Liver (tissue), 9 donors: ENCODE measurements around the gene RBM22. TPM values are rescaled to one million over a fixed set of nuclear protein-coding genes. Genes with fewer than 3 reads are reported as not detected.

Source experiments
- DNase-seq: peaks from one replicate; pipeline ENCODE4 v3.0.0-alpha.2; 2017; ENCODE audit warnings: low spot score
- H3K27ac ChIP-seq, 2 donors: one replicate each; pipeline ENCODE4 v1.7.0; 2013; ENCODE audit warnings: inconsistent platforms in 2 of 2, low read length in 2 of 2, control low read depth in 1 of 2, low read depth in 1 of 2, mild to moderate bottlenecking in 1 of 2
- H3K27me3 ChIP-seq, 4 donors: one replicate each; pipeline versions ENCODE4 v1.6.1 to v1.7.0; 2013; ENCODE audit warnings: low read length in 3 of 4, inconsistent platforms in 1 of 4, mild to moderate bottlenecking in 1 of 4, moderate library complexity in 1 of 4; ENCODE audit not compliant: control insufficient read depth in 4 of 4, insufficient read depth in 4 of 4
- H3K36me3 ChIP-seq, 4 donors: one replicate each; pipeline versions ENCODE4 v1.6.1 to v1.7.0; 2013; ENCODE audit warnings: low read length in 3 of 4, mild to moderate bottlenecking in 3 of 4, low read depth in 1 of 4, moderate library complexity in 1 of 4; ENCODE audit not compliant: control insufficient read depth in 4 of 4, insufficient read depth in 3 of 4
- H3K4me1 ChIP-seq, 4 donors: one replicate each; pipeline versions ENCODE4 v1.6.1 to v1.7.0; 2013; ENCODE audit warnings: low read length in 3 of 4, mild to moderate bottlenecking in 3 of 4, moderate library complexity in 1 of 4; ENCODE audit not compliant: control insufficient read depth in 4 of 4, insufficient read depth in 4 of 4
- H3K4me3 ChIP-seq, 3 donors: one replicate each; pipeline versions ENCODE4 v1.6.1 to v1.7.0; 2013; ENCODE audit warnings: low read length in 3 of 3, control low read depth in 1 of 3, low read depth in 1 of 3, mild to moderate bottlenecking in 1 of 3
- H3K9ac ChIP-seq, 2 donors: one replicate each; pipeline ENCODE4 v1.7.0; 2013; ENCODE audit warnings: low read length in 2 of 2, mild to moderate bottlenecking in 2 of 2, moderate library complexity in 2 of 2, control low read depth in 1 of 2, low read depth in 1 of 2
- H3K9me3 ChIP-seq, 4 donors: one replicate each; pipeline versions ENCODE4 v1.6.1 to v1.7.0; 2013; ENCODE audit warnings: low read length in 3 of 4; ENCODE audit not compliant: control insufficient read depth in 4 of 4
- ATF3 ChIP-seq: IDR thresholded peaks from 2 replicates; pipeline ENCODE4 v1.6.1; 2016; ENCODE audit warnings: antibody characterized with exemption
- CTCF ChIP-seq: fragments of 150-350 bp; IDR thresholded peaks from 2 replicates; pipeline ENCODE4 v1.5.1; 2017; ENCODE audit warnings: improper control_type of control experiment, low read depth, low read length; ENCODE audit not compliant: missing input control
- EGR1 ChIP-seq, 2 donors: IDR thresholded peaks; 2 replicates each; pipeline ENCODE4 v1.6.1; 2016 to 2018; ENCODE audit warnings: antibody characterized with exemption in 2 of 2, low read depth in 2 of 2
- FOXA1 ChIP-seq: IDR thresholded peaks from 2 replicates; pipeline ENCODE4 v1.6.1; 2016; ENCODE audit warnings: antibody characterized with exemption
- FOXA2 ChIP-seq: IDR thresholded peaks from 2 replicates; pipeline ENCODE4 v1.6.1; 2016; ENCODE audit warnings: antibody characterized with exemption
- GABPA ChIP-seq, 2 donors: IDR thresholded peaks in 1 of 2; conservative IDR thresholded peaks in 1 of 2; 2 replicates each; pipeline ENCODE4 v1.6.1; 2016; ENCODE audit warnings: antibody characterized with exemption in 2 of 2, mild to moderate bottlenecking in 1 of 2, moderate library complexity in 1 of 2
- HNF4A ChIP-seq, 2 donors: conservative IDR thresholded peaks; 2 replicates each; pipeline ENCODE4 v1.6.1; 2016; ENCODE audit warnings: antibody characterized with exemption in 2 of 2, mild to moderate bottlenecking in 2 of 2
- HNF4G ChIP-seq: IDR thresholded peaks from 2 replicates; pipeline ENCODE4 v1.6.1; 2016; ENCODE audit warnings: antibody characterized with exemption
- JUND ChIP-seq, 2 donors: IDR thresholded peaks; 2 replicates each; pipeline ENCODE4 v1.6.1; 2016; ENCODE audit warnings: antibody characterized with exemption in 2 of 2
- MAX ChIP-seq: IDR thresholded peaks from 2 replicates; pipeline ENCODE4 v1.6.1; 2016; ENCODE audit warnings: antibody characterized with exemption
- NR2F2 ChIP-seq: IDR thresholded peaks from 2 replicates; pipeline ENCODE4 v1.6.1; 2016; ENCODE audit warnings: antibody characterized with exemption
- RAD21 ChIP-seq, 2 donors: IDR thresholded peaks; 2 replicates each; pipeline ENCODE4 v1.6.1; 2016; ENCODE audit warnings: antibody characterized with exemption in 2 of 2, mild to moderate bottlenecking in 2 of 2
- REST ChIP-seq: IDR thresholded peaks from 2 replicates; pipeline ENCODE4 v1.6.1; 2016; ENCODE audit warnings: antibody characterized with exemption, mild to moderate bottlenecking
- RXRA ChIP-seq, 2 donors: IDR thresholded peaks; 2 replicates each; pipeline ENCODE4 v1.6.1; 2017 to 2018; ENCODE audit warnings: antibody characterized with exemption in 2 of 2, mild to moderate bottlenecking in 1 of 2
- SP1 ChIP-seq: IDR thresholded peaks from 2 replicates; pipeline ENCODE4 v1.6.1; 2018; ENCODE audit warnings: antibody characterized with exemption, mild to moderate bottlenecking
- TAF1 ChIP-seq: conservative IDR thresholded peaks from 2 replicates; pipeline ENCODE4 v1.6.1; 2016; ENCODE audit warnings: antibody characterized with exemption, mild to moderate bottlenecking
- YY1 ChIP-seq: IDR thresholded peaks from 2 replicates; pipeline ENCODE4 v1.6.1; 2016; ENCODE audit warnings: antibody characterized with exemption, mild to moderate bottlenecking
- ZBTB33 ChIP-seq: IDR thresholded peaks from 2 replicates; pipeline ENCODE4 v1.6.1; 2016; ENCODE audit warnings: antibody characterized with exemption
- WGBS: extraction: QIAGEN DNeasy Blood & Tissue Kit; methylation state at CpG from one replicate; pipeline ENCODE4 v1.1.7; 2013; 5-methylcytosine and 5-hydroxymethylcytosine counted together
- polyA plus RNA-seq, 2 donors: library from polyadenylated mRNA; stranded (reverse) in 1 of 2; unstranded in 1 of 2; fragments of 200-250 nt in 1 of 2; fragments of >200 nt in 1 of 2; fragmentation: Nextera tagmentation in 1 of 2; extraction: Ambion mirVana in 1 of 2; gene quantifications; one replicate each; pipeline versions ENCODE4 v1.2.1 to v1.2.3, GENCODE V29; 2013 to 2015
- total RNA-seq, 2 donors: library from RNA; depleted of rRNA; stranded (reverse); fragments of >200 nt; gene quantifications; one replicate each; pipeline ENCODE4 v1.2.3, GENCODE V29; 2014
- donor health status: healthy.
- donor health status: healthy.
- donor health status: healthy.
- donor health status: healthy.
- donor health status: healthy.

Gene RBM22
- total and polyA plus RNA-seq, 4 donors = 10.7 to 19.7 (median 12.3) TPM

- WGBS = 78% methylated on average over 4 of the region's 4 CpGs
- H3K27ac ChIP-seq = peak overlapping the region in 1 of 2 donors; percentile 37
- no peak overlapping the region for H3K4me3 ChIP-seq
- no peak for DNase-seq
- H3K9me3 ChIP-seq = no peaks in the 10 kb centered on the region
- no peaks in the 10 kb centered on the region for H3K27me3 ChIP-seq
- H3K9ac ChIP-seq = no peak overlapping the region
- peaks cover 0 to 3% (median 0%) of the 10 kb centered on the region in 4 donors for H3K36me3 ChIP-seq
- H3K4me1 ChIP-seq = peaks cover 13 to 23% (median 21%) of the 10 kb centered on the region in 4 donors
- TF ChIP-seq RXRA (IDR thresholded peaks at IDR 0.05) (peak; percentile 27 to 36), FOXA2 (no peak), JUND (IDR thresholded peaks at IDR 0.05) (no peak), SP1 (peak; percentile 8), REST (no peak), GABPA (IDR thresholded peaks at IDR 0.05 in 1 of 2, conservative IDR thresholded peaks at IDR 0.05 in 1 of 2) (no peak), YY1 (no peak)
These were observed 42.7 kb downstream of the RBM22 start for GRCh38 chr5:150658121-150658520.

GRCh38 chr5:150656191-150657132 lies 44.4 kb downstream of the RBM22 start:
- WGBS = 2% methylated on average over 99 of the region's 99 CpGs
- H3K9ac ChIP-seq = peak overlapping the region in 1 of 2 donors; percentile 5
- no peaks in the 10 kb centered on the region for H3K9me3 ChIP-seq
- peaks cover 0 to 7% (median 5%) of the 10 kb centered on the region in 4 donors for H3K36me3 ChIP-seq
- peak overlapping the region in 1 of 2 donors; percentile 34 for H3K27ac ChIP-seq
- no peak for TF ChIP-seq GABPA (IDR thresholded peaks at IDR 0.05 in 1 of 2, conservative IDR thresholded peaks at IDR 0.05 in 1 of 2)
- TF ChIP-seq RAD21 (IDR thresholded peaks at IDR 0.05) = peak; percentile 64 to 75
- TF ChIP-seq CTCF = peak; percentile 64
- DNase-seq = peak; percentile 83
- H3K4me1 ChIP-seq = peaks cover 13 to 25% (median 22%) of the 10 kb centered on the region in 4 donors
- H3K4me3 ChIP-seq = peak overlapping the region; percentile 5 to 43 (median 26)
- no peaks in the 10 kb centered on the region for H3K27me3 ChIP-seq

- peaks cover 0 to 14% (median 11%) of the 10 kb centered on the region in 4 donors for H3K36me3 ChIP-seq
- no peak for DNase-seq
- H3K4me1 ChIP-seq = peaks cover 13 to 25% (median 22%) of the 10 kb centered on the region in 4 donors
- TF ChIP-seq HNF4G = no peak
- TF ChIP-seq MAX = no peak
- no peak for TF ChIP-seq EGR1 (IDR thresholded peaks at IDR 0.05; ENCODE audit: low read depth in 2 of 2)
- no peak for TF ChIP-seq NR2F2
- no peak for TF ChIP-seq FOXA1
- no peak for TF ChIP-seq ATF3
- no peak for TF ChIP-seq HNF4A (conservative IDR thresholded peaks at IDR 0.05)
- TF ChIP-seq FOXA2 = no peak
- TF ChIP-seq ZBTB33 = no peak
- no peak for TF ChIP-seq TAF1
- no peak for TF ChIP-seq GABPA (IDR thresholded peaks at IDR 0.05 in 1 of 2, conservative IDR thresholded peaks at IDR 0.05 in 1 of 2)
- no peak for TF ChIP-seq JUND (IDR thresholded peaks at IDR 0.05)
These were observed 45.6 kb downstream of the RBM22 start for GRCh38 chr5:150655221-150655620.

More at GRCh38 chr5:150655221-150655620, 45.6 kb downstream of the RBM22 start:
- 93% methylated on average over 3 of the region's 3 CpGs for WGBS
- Histone ChIP-seq H3K4me3 (no peak overlapping the region), H3K9ac (no peak overlapping the region), H3K27ac (peak overlapping the region in 1 of 2 donors; percentile 28), H3K9me3 (no peaks in the 10 kb centered on the region), H3K27me3 (no peaks in the 10 kb centered on the region)
